GM19455 (cell line): ENCODE data around the gene CFAP299.
A peak's percentile ranks its signal among the peaks of the same experiment; 100 is the strongest.

Source experiments
- ATAC-seq: cut with Tn5 transposase; IDR thresholded peaks from one replicate; pipeline ENCODE4 v1.9.1; 2021; ENCODE audit not compliant: unreplicated experiment

The CFAP299 gene

DNA sequence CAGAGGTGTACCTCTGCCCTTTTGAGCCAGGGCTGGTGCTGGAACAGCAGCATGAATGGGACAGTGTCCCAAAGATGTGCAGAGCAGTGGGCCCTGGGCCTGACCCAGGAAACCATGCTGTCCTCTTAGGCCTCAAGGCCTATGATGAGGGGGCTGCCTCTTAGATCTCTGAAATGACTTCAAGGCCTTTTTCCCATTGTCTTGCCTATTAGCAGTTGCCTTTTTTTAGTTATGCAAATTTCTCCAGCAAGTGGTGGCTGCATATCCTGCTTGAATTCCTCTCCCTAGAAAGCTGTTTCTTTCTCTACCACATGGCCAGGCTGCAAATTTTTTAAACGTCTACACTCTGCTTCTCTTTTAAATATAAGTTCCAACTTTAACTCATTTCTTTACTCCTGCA, 160.3 kb downstream of the CFAP299 start:
- no peak for ATAC-seq

- no peak for ATAC-seq
These were observed 163.2 kb downstream of the CFAP299 start for GRCh38 chr4:80498725-80499124.

GRCh38 chr4:80500613-80501012, 165.1 kb downstream of the CFAP299 start:
- no peak for ATAC-seq

GRCh38 chr4:80507077-80507476, 171.5 kb downstream of the CFAP299 start:
- ATAC-seq, result no peak

DNA sequence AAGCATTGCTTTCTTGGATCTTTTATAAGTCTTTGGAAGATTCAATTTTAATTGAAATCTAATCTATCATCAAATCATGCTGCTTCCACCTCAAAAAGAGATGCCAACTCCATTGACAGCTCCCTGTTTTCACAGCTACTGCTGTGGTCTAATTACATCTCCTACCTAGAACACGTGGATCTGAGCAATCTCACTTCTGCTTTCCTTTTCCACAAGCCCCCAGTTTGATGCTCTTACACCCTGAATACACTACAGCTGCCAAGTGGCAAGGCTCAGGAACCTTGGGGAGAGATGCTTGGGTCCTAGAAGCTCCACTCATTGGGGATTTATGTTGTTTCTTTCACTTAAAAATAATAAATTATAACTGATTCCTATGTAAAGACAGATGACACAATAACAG, 172.0 kb downstream of the CFAP299 start:
- no peak for ATAC-seq

GRCh38 chr4:80515496-80515895, 180.0 kb downstream of the CFAP299 start:
- no peak for ATAC-seq

DNA sequence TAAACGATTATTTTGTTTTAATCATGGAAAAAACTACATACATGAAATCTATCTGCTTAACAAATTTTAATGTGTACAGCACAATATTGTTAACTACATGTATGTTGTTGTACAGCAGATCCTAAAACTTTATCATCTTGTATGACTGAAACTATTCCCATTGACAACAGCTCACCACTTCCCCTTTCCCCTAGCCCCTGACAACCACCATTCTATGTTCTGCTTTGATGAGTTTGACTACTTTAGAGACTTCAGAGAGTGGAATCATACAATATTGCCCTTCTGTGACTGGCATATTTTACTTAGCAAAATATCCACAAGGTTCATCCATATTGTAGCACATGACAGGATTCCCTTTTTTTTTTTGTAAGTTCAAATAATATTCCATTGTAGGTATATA, 185.9 kb downstream of the CFAP299 start:
- no peak for ATAC-seq

DNA sequence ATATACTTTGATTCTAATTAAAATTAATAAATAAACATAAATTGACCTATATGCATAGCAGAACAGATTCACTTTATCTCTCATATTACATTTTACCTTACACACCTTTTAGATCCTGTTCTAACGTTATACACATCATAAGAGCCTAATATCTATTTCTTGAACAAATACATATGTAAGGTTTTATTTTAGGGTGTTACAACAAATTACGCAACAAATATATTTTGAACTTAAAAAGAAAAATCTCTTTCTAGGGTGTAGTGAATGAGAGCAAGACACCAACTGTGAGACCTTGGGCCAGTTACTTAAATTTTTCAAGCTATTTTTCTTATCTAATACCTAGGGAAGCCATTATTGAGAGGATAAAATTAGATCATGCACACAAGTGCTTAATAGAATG, 191.2 kb downstream of the CFAP299 start:
- ATAC-seq, result no peak

DNA sequence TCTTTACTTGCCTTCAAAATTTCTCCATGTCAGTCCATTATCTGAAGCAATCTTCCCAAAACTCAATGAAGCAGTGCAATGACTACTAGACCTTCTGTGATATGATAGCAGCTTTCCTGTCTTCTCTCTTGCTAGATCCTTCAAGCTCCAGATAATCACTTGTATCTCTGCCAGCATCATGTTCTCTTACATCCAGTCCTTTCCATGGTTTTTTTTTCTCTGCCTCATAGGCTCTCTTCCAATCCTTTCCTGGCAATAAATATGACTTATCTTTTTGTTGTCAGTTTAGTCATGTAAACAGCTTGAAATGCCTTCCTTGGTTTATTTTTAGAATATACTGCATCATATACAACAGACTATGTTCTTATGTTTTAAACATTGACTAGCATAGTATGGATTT, 193.5 kb downstream of the CFAP299 start:
- no peak for ATAC-seq

- ATAC-seq, result no peak
These were observed 197.3 kb downstream of the CFAP299 start for GRCh38 chr4:80532674-80533333.

- no peak for ATAC-seq
These were observed 200.0 kb downstream of the CFAP299 start for GRCh38 chr4:80535551-80535950.

DNA sequence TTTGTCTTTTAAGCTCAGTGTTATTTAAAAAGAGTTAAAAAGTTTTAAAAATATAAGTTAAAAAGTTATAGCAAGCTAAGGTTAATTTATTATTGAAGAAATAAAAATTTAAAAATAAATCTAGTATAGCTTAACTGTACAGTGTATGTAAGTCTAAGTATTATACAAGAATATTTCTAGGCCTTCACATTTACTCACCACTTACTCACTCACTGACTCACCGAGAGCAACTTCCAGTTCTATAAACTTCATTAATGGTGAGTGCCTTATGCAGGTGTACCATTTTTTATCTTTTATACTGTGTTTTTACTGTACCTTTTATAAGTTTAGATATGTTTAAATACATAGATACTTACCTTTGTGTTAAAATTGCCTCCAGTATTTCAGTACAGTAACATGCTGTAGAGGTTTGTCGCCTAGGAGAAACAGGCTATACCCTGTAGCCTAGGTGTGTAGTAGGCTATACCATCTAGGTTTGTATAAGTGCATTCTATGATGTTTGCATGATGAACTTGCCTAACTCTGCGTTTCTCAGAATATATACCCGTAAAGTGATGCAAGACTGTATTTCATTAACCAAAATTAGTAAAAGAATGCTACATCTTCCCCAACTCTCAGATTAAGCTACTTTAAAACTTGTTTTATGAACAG, 202.9 kb downstream of the CFAP299 start:
- no peak for ATAC-seq

DNA sequence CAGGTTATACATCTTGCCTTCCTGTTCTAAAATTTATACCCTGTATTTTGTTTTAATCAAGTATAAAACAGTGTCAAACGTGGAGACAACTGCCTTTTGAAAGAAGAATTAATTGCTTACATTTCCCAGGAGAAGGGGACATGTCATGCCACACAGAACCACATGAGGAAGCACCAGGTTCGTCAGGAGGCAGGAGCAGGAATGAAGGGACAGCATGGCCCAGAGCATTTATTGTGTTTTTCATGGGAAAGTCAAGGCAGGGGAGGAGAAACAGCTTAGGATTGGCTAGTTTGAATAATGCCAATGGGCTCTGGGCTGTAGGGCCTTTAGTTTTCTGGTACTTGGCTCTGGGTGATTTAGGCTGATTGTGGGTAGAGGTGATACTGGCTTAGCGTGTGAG, 203.7 kb downstream of the CFAP299 start:
- ATAC-seq, result no peak

DNA sequence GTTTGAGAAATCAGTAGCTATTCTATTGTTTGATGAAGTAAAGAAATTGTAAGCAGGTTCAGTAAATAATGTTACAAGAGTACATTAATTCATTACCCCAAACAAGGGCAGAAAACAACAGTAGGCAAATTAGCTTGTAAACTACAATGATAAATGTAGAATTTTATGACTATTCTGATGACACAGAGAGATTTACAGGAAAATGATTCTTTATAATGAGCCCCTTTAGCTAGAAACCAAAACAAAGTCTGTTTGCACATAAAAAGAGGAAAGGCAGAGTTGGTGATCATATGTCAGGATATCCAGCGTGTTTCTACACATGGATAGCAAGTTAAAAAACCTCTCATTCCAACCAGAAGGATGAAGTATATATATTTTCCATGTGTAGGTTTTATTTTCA, 204.8 kb downstream of the CFAP299 start:
- ATAC-seq, result no peak

DNA sequence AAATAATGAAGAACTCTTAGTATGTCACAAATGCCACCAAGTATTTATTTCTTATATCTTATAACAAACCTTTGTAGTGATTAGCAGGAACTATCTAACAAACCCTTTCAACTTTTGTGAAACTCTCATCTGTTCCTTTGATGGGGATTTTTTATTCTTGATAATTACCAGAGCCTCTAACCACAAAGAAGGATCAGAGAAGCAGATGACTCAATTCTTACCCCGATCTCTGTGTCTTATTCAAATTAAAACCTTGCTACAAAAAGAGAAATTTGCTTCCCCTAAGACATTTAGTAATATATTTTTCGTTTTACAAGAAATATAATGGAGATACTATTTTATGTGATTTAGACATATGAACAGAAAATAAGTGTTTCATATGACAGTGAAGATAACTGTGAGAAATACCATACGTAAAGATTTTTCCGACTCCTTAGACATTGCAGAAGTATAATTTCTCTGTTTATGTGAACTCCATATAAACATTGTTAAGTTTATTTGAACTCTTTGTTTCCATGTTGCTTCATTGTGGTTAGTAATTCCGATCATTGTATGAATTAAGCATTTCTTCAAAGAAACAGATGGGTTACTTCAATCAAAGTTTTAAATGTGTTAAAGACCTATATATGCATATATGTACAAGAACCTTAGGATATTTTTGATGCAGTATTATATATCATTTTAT, 205.4 kb downstream of the CFAP299 start:
- peak; percentile 88 for ATAC-seq

GRCh38 chr4:80542747-80543146, 207.2 kb downstream of the CFAP299 start:
- no peak for ATAC-seq

- ATAC-seq, result no peak
These were observed 224.8 kb downstream of the CFAP299 start for GRCh38 chr4:80560337-80560736.

GRCh38 chr4:80566203-80566872, 230.8 kb downstream of the CFAP299 start:
- ATAC-seq, result no peak

DNA sequence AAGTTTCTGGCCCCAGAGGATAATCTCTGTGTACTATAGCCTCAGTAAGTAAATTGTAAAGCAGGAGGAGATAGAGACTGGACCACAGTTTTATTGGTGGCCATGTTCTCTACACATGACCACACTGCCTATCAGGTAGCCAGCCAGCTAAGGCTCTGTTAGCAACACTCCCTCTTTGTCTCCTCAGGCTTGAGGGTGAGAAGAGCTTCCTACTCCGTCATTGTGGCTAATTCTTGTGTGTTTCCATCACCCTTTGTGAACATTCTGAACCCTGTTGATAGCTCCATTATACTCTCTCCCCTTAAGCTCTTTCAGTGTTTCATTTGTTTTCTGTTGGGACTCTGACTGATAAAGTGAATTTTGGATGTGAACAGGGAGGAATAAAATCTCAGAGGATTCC, 233.4 kb downstream of the CFAP299 start:
- ATAC-seq, result no peak

GRCh38 chr4:80576796-80577195, 241.3 kb downstream of the CFAP299 start:
- no peak for ATAC-seq

- ATAC-seq, result no peak
These were observed 242.5 kb downstream of the CFAP299 start for GRCh38 chr4:80578001-80578400.

GRCh38 chr4:80585542-80585941, 250.0 kb downstream of the CFAP299 start:
- ATAC-seq, result no peak
